GM12873 (cell line): ENCODE results near the gene SART3.

ENCODE experiments used
- TF ChIP-seq, protein P1 (sequence below): IDR thresholded peaks from 2 replicates; pipeline ENCODE4 v1.5.1; 2012; ENCODE audit warnings: low read depth, mild to moderate bottlenecking, moderate library complexity, low read length, control low read depth; ENCODE audit not compliant: insufficient read depth; ENCODE audit errors: missing control alignments

SART3 gene

DNA sequence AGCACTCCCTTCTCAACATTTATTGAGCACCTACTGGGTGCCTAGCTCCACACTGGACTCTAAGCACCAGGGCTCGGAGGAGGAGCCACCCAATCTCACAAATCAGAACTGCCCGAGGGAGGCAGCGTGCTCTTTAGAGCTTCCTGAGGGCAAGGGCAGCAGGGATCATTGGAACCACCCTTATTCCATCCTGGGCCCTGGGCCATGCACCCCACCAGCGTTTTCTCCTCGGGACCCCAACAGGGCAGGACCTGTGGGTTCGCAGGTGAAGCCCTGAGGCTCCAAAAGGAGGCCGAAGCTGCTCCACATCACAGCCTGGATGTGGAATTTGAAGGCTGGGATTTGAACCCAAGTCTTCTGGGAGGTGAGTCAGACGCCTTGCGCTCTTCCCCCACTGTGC lies 21.5 kb upstream of the SART3 start:
- TF ChIP-seq, protein P1, sequence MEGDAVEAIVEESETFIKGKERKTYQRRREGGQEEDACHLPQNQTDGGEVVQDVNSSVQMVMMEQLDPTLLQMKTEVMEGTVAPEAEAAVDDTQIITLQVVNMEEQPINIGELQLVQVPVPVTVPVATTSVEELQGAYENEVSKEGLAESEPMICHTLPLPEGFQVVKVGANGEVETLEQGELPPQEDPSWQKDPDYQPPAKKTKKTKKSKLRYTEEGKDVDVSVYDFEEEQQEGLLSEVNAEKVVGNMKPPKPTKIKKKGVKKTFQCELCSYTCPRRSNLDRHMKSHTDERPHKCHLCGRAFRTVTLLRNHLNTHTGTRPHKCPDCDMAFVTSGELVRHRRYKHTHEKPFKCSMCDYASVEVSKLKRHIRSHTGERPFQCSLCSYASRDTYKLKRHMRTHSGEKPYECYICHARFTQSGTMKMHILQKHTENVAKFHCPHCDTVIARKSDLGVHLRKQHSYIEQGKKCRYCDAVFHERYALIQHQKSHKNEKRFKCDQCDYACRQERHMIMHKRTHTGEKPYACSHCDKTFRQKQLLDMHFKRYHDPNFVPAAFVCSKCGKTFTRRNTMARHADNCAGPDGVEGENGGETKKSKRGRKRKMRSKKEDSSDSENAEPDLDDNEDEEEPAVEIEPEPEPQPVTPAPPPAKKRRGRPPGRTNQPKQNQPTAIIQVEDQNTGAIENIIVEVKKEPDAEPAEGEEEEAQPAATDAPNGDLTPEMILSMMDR, result no peak

DNA sequence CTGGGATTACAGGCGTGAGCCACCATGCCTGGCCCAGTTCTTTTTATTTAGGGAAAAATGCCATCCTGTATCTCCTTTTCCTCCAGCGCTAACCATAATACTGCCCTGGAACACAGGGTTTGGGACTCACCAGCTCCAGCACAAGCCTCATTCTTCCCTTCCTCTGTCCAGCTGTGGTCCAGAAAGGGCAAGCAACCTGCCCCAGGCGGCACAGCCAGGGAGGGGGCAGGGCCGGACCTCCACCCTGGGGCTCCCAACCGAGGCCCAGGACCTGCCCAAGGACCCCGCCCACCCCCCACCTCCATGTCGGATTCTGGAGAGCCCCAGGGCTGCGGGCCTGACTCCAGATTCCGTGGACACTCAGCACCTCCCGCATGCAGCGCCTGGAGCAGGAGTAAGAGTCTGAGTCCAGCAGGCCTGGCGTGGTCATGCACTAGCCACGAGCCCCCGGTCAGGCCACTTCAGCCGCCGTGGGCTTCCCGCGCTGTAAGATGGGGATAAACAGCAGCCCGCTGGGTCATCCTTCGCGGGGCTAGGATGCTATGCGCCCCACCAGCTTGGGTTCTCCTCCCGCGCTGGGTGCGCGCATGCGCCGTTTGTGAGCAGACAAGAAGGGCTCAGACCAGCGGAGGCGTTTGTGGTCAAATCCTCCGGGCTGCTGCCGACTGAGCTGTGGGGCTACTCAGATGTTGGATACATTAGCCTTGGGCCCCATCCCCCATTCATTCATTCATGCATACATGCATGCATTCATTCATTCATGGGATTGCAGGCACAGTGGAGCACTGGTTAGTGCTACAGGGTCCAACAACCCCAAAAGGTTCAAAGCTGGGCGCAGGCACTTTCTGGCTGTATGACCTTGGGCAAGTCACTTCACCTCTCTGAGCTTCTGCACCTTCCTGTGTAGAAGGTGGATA lies 20.6 kb upstream of the SART3 start:
- TF ChIP-seq, protein P1, result no peak

DNA sequence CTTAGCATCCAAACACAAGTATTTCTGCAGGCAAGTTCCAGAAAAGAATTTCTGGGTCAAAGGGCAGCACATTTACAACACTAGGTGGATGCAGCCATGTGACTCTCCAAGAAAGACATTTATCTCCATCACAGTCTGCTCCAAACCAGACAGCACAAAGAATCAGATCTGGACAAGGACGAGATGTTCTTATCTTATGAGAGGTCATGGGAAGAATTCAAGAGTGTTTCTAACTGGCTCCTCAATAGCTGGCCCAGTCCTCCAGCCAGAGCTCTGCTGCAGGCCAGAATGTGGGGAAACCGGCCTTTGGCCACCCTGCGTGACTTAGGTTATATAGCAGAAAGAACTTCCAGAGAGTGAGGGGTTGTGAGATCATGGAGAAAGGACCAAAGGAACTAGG lies 19.6 kb upstream of the SART3 start:
- TF ChIP-seq, protein P1, result no peak

DNA sequence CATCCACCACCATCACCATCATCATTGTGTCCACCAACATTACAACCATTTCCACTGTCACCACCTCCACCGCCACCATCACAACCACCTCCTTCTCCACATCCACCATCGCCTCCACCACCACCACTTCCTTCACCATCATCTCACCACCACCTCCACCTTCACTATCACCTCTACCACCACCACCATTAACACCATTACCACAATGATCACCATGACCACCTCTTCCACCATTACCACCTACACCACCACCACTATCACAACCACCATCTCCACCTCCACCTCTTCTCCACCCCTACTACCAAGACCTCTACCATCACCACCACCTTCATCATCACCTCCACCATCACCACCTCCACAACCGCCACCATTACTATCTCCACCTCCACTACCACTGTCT lies 17.8 kb upstream of the SART3 start:
- TF ChIP-seq, protein P1, result no peak

DNA sequence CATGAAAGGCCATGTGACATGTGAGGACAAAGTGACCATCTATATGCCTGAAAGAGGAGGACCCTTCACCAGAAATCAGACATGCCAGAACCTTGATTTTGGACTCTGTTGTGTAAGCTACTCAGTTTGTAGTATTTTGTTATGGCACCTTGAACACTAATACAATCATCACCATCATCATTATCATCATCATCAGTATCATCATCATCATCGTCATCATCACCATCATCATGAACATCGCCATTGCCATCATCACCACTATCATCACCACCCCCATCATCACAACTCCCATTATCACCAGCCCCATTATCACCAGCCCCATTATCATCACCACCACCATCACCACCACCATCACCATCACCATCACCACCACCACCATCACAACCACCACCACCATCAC lies 17.3 kb upstream of the SART3 start:
- TF ChIP-seq, protein P1, result no peak

DNA sequence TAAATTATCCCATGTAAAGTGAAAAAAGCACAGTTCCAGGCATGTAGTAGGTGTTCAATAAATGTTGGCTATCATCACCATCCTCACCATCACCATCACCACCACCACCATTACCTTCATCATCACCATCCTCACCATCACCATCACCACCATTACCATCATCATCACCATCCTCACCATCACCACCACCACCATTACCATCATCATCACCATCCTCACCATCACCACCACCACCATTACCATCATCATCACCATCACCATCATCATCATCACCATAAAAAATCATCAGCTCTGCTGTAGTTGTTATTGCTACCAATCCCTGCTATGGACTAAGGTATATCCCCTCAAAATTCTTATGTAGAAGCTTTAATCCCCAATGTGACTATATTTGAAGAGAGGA lies 16.5 kb upstream of the SART3 start:
- TF ChIP-seq, protein P1, result no peak

- TF ChIP-seq, protein P1, result no peak
These were observed 15.8 kb upstream of the SART3 start for GRCh38 chr12:108576660-108577234.
